Gastroesophageal sphincter (tissue), 3 donors: ENCODE results near the gene SORCS3.

Source experiments
- CTCF ChIP-seq, 4 experiments: fragments of 200-600 bp in 2 of 4; fragments of 450-650 bp in 2 of 4; sonication (generic) in 1 of 4; IDR thresholded peaks; one replicate each; pipeline ENCODE4 v1.5.1; 2017 to 2019; ENCODE audit warnings: antibody characterized with exemption in 4 of 4, mild to moderate bottlenecking in 2 of 4, moderate library complexity in 2 of 4
- POLR2A ChIP-seq, 2 donors: fragments of 450-650 bp; IDR thresholded peaks; one replicate each; pipeline ENCODE4 v1.6.1; 2017; ENCODE audit warnings: antibody characterized with exemption in 2 of 2, mild to moderate bottlenecking in 2 of 2, moderate library complexity in 1 of 2

GRCh38 chr10:104750291-104750690 is 109.2 kb downstream of the SORCS3 start:
- TF ChIP-seq POLR2A (IDR thresholded peaks at IDR 0.05) (no peak), CTCF (IDR thresholded peaks at IDR 0.05) (no peak)
